T-helper 2 cell treated with Interferon-gamma antibody and Interleukin-4, amounts not matched to agents 5 μg/mL and 100 μg/mL, for 36 hours (primary cell): Measurements from ENCODE around the gene ZMYM4.
A peak's percentile ranks its signal among the peaks of the same experiment; 100 is the strongest.
"Not testable (repeated sequence)": the region's sequence is repeated elsewhere in the genome, so short reads cannot be mapped to it uniquely, and the experiment has no call there.

Experiments used
- DNase-seq: peaks from one replicate; pipeline ENCODE4 v3.0.0; 2021; ENCODE audit warnings: low spot score
- H3K27ac Mint-ChIP-seq: one replicate; pipeline ENCODE4 v1.8.0; 2021; ENCODE audit warnings: mild to moderate bottlenecking, mixed read lengths
- H3K27me3 Mint-ChIP-seq: one replicate; pipeline ENCODE4 v1.8.0; 2021; ENCODE audit warnings: low read depth, mixed read lengths
- H3K36me3 Mint-ChIP-seq: one replicate; pipeline ENCODE4 v1.8.0; 2021; ENCODE audit warnings: low read depth, mixed read lengths
- H3K4me1 Mint-ChIP-seq: one replicate; pipeline ENCODE4 v1.8.0; 2021; ENCODE audit warnings: low read depth, mixed read lengths
- H3K4me3 Mint-ChIP-seq: one replicate; pipeline ENCODE4 v1.8.0; 2022; ENCODE audit warnings: mild to moderate bottlenecking, moderate library complexity, mixed read lengths
- H3K9me3 Mint-ChIP-seq: one replicate; pipeline ENCODE4 v1.8.0; 2021; ENCODE audit warnings: mixed read lengths

The ZMYM4 gene

DNA sequence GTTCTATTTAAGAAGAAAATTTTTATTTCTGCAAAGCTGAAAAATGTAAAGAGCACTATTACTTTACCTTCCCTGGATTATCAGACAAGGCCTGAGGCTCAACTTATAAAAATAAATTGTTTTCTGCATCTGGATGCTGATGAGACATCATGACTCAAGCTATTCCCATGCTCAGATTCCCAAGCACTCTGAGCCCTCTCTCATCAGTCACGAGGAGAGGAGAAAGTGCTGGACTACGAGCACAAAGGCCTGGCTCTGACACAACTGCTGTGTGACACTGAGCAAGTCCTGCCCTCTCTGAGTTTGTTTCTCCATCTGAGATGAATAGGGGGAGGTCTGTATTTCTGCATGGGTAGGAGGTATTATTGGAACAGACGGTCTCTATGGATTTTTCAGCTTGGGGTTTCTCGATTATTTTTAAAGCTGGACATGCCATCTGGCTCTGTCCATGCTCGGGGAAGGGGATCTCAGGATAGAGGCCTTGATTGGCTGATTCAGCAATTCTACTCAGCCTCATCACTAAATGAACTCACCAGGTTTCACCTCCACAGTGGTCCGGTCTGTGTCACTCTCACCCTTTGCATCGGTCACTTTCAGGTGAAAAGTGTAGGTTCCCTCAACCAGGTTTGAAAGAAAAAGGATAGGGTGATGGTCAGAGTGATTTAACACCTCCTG is 181.0 kb downstream of the ZMYM4 start:
- Mint-ChIP-seq H3K4me3 (no peak overlapping the region), H3K27me3 (no peaks in the 10 kb centered on the region), H3K9me3 (no peaks in the 10 kb centered on the region), H3K4me1 (peaks cover 22% of the 10 kb centered on the region), H3K27ac (no peak overlapping the region), H3K36me3 (peaks cover 33% of the 10 kb centered on the region)
- no peak for DNase-seq

DNA sequence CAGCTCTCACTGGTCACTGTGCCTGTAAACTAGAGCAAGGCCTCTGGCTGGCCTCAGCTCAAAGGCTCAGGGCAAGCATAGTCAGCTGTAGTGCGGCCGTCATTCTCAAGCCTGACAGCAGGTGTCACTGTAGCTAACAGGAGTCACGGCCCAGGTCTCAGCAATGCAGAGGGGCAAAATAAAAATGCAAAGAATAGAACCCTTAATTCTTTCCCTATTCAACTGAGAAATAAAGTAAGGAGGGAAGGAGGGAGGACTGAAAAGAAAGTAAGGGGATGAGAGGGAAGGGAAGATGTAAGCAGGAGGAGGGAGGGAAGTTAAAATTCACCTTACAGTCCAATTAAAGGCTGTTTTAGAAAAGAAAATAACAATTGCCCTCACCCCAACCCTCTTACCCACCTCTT is 182.6 kb downstream of the ZMYM4 start:
- no peaks in the 10 kb centered on the region for H3K27me3 Mint-ChIP-seq
- no peak overlapping the region for H3K4me3 Mint-ChIP-seq
- H3K36me3 Mint-ChIP-seq = peaks cover 41% of the 10 kb centered on the region
- H3K9me3 Mint-ChIP-seq = no peaks in the 10 kb centered on the region
- H3K27ac Mint-ChIP-seq = peak overlapping the region; percentile 62
- peak; percentile 62 for DNase-seq
- H3K4me1 Mint-ChIP-seq = peaks cover 22% of the 10 kb centered on the region

DNA sequence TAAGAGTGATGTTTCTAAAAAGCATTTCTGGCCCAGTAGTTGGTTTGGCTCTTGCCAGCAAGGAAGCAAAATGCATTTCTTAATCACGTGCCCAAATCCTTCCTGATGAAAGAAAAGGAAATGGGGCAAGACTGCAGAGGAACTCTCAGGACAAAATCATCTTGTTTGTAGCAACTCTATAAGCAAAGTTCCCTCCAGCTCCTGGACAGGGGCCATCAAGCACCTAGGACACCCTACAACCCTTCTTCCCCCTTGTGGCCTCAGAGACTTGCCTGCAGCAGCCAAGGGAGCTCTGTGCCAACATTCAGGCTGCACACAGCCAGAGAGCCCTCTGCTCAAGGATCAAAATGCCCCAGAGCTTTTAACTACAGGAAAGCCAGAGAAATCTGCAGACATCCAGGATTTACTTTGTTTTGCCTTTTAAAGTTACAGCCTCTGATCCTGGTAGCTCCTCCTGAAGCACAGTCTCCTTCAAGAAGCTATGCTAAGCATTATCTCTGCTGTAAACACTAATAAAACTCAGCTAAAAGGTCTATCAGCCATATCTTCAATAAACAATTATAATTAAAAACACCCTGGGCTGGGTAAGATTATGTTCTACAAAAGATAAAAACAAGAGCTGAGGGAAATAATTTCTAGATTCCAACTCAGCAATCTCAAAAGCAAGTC is 183.7 kb downstream of the ZMYM4 start:
- Mint-ChIP-seq H3K27me3 (no peaks in the 10 kb centered on the region), H3K9me3 (no peaks in the 10 kb centered on the region), H3K36me3 (peaks cover 45% of the 10 kb centered on the region), H3K4me3 (no peak overlapping the region), H3K27ac (peak overlapping the region; percentile 23), H3K4me1 (peaks cover 21% of the 10 kb centered on the region)
- DNase-seq = no peak

DNA sequence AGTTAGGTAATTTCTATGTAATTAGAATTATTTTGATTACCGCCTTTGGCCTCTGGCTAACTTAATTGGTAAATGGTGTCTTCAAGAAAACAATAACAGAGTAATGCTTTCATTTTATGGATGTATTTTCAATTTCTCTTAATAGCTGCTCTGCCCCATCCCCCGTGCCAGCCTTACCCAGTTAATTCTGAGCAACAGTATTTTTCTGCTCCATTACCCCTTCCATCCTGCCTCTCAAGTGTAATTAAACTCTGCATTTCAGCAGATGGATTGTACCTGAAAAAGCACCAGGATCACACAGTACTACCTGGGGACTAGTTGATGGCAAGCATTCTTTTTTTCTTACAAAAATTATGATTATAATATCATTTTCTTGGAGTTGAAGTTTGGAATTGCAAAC is 184.5 kb downstream of the ZMYM4 start:
- H3K4me1 Mint-ChIP-seq = peaks cover 16% of the 10 kb centered on the region
- no peak for DNase-seq
- H3K4me3 Mint-ChIP-seq = no peak overlapping the region
- peak overlapping the region; percentile 13 for H3K27ac Mint-ChIP-seq
- no peaks in the 10 kb centered on the region for H3K9me3 Mint-ChIP-seq
- H3K27me3 Mint-ChIP-seq = no peaks in the 10 kb centered on the region
- H3K36me3 Mint-ChIP-seq = peaks cover 44% of the 10 kb centered on the region

DNA sequence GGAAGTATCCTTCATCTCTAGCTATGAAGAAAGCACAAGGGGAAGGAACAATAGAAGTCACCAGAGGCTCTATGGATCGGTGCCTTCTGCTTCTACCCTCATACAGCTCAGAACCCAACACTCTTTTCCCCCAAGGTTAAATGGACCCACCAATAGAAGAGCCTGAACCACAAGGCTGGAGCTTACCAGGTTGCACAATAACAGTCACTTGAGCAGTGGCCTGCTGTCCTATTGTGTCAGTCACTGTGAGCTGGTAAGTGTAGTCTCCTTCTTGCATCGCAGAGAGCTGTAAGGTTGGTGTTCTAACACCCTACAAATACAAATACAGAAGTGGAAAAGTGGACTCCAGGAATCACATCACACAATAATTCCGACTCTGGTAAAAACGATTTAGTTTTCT is 185.7 kb downstream of the ZMYM4 start:
- Mint-ChIP-seq H3K36me3 (peaks cover 46% of the 10 kb centered on the region), H3K4me1 (peaks cover 16% of the 10 kb centered on the region), H3K4me3 (no peak overlapping the region), H3K9me3 (no peaks in the 10 kb centered on the region), H3K27ac (no peak overlapping the region), H3K27me3 (no peaks in the 10 kb centered on the region)
- DNase-seq = no peak

DNA sequence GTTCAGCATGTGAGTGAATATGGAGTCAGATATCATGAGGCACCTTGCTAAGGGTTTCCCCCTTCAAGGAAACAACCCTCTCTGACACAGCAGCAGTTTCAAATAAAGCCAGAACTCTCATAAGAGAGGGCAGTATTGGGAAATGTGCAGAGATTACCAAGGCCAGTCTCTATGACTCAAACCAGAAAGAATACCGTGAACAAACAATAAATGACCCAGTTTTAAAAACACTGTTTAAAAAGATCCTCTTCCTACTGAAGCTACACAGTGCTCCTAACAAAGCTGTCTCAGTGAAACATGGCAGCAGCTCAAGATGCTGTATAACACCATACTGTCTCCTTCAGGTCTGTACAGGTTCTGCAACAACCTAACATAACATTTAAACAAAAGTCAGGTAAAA is 186.1 kb downstream of the ZMYM4 start:
- H3K27me3 Mint-ChIP-seq = no peaks in the 10 kb centered on the region
- H3K4me3 Mint-ChIP-seq = no peak overlapping the region
- peaks cover 42% of the 10 kb centered on the region for H3K36me3 Mint-ChIP-seq
- H3K9me3 Mint-ChIP-seq = no peaks in the 10 kb centered on the region
- peaks cover 16% of the 10 kb centered on the region for H3K4me1 Mint-ChIP-seq
- no peak overlapping the region for H3K27ac Mint-ChIP-seq
- DNase-seq = no peak

DNA sequence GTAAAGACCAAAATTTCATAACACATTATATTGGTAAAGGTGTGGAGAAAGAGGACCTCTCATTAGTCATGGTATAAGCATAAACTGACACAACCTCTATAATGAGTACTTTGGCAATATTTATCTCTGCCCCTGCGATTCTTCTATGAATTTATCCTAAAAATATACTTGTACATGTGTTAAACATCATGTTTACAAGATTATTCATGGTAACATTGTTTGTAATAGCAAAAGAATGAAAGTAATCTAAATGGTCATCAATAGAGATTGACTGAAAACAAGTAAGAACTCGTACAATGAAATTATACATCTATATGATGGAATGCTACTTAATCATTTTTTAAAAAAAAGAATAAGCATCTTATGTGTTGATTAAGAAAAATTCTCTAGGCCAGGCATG is 192.3 kb downstream of the ZMYM4 start:
- Mint-ChIP-seq H3K27ac (no peak overlapping the region), H3K27me3 (no peaks in the 10 kb centered on the region), H3K36me3 (peaks cover 62% of the 10 kb centered on the region), H3K4me3 (no peak overlapping the region), H3K9me3 (peaks cover 16% of the 10 kb centered on the region), H3K4me1 (peaks cover 8% of the 10 kb centered on the region)
- DNase-seq = no peak

DNA sequence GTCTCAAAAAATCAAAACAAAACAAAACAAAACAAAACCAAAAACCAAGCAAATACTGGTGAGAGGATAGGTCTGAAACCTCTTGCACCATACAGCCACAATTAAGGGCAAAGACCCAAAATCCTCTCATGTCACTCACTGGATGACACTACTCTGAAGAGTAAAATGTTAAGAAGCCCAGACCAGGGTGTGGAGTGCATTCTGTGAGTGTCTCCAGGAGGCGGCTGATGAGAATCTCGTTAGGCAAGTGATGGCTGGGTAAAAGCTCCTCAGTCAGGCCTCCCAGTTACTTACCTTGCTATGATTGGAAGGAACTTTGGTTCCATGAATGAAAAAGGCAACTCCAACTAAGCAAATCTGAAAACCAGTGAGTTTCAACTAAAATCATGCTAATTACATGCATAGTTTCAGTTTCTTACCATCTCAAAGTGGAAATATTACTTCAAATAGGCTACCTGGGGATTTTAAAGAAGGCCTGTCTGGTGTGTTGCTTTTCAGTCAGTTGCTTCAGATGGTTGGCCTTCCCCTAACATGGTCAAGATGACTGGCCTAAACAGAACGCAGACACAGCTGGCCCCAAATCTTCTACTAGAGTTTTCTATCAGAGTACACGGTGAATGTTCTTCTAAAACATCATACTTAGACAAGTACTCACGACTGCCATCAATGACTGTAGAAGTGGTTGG is 193.6 kb downstream of the ZMYM4 start:
- peak overlapping the region; percentile 8 for H3K27ac Mint-ChIP-seq
- peaks cover 8% of the 10 kb centered on the region for H3K4me1 Mint-ChIP-seq
- DNase-seq = no peak
- no peaks in the 10 kb centered on the region for H3K27me3 Mint-ChIP-seq
- peaks cover 62% of the 10 kb centered on the region for H3K36me3 Mint-ChIP-seq
- no peak overlapping the region for H3K4me3 Mint-ChIP-seq
- H3K9me3 Mint-ChIP-seq = peaks cover 19% of the 10 kb centered on the region

DNA sequence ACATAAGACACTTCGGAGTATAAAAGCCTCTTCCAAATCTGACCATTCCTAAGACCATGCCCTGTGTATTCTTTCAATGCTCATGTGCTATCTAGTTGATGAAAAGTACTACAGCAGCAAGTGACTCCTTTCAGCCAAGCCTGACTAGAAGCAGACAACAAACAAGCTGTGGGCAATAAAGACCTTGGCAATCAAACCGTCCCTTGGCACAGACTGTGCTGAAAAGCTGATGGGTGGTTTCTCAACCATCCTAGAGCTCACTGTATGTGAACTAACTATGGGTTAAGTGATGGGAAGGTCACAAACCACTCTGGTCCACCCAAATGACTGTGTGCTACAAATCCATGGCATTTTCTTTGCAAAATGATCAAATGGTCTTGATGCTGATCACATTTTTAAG is 194.7 kb downstream of the ZMYM4 start:
- Mint-ChIP-seq H3K27me3 (no peaks in the 10 kb centered on the region), H3K27ac (no peak overlapping the region), H3K36me3 (peaks cover 63% of the 10 kb centered on the region)

DNA sequence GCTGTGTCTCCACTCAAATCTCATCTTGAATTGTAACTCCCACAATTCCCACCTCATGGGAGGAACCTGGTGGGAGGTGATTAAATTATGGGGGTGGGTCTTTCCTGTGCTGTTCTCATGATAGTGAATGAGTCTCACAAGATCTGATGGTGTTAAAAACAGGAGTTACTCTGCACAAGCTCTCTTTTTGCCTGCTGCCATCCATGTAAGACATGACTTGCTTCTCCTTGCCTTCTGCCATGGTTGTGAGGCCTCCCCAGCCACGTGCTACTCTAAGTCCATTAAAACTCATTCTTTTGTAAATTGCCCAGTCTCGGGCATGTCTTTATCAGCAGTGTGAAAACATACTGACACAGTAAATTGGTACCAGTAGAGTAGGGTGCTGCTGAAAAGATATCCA is 195.2 kb downstream of the ZMYM4 start:
- not testable (repeated sequence) for H3K27ac Mint-ChIP-seq

More for the DNA sequence above, 194.7 kb downstream of the ZMYM4 start:
- Mint-ChIP-seq H3K4me1 (peaks cover 12% of the 10 kb centered on the region), H3K9me3 (peaks cover 19% of the 10 kb centered on the region), H3K4me3 (no peak overlapping the region)
- DNase-seq = no peak

DNA sequence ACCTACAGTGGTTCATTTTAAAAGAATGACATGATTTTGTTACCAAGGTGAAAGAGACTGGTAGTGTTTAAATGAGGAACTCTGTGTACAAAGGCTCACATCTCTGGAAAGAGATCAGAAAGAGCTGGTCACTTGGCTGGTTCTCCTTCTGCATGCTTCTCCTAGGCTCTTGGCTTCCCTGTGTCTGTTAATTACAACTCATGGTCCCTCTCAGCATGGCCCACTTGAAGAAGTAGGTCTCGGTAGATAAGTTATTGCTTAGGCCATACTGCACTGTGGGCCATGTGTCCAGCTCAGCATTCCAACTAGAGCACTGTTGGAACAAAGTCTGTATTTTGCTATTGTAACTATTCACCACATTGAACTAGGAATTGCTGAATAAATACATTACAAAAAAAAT is 197.6 kb downstream of the ZMYM4 start:
- DNase-seq = no peak
- Mint-ChIP-seq H3K36me3 (peaks cover 71% of the 10 kb centered on the region), H3K27ac (no peak overlapping the region), H3K4me1 (peaks cover 21% of the 10 kb centered on the region), H3K27me3 (no peaks in the 10 kb centered on the region), H3K4me3 (no peak overlapping the region), H3K9me3 (peaks cover 19% of the 10 kb centered on the region)

More for the DNA sequence above, 195.2 kb downstream of the ZMYM4 start:
- H3K4me1 Mint-ChIP-seq = peaks cover 16% of the 10 kb centered on the region
- not testable (repeated sequence) for DNase-seq, H3K4me3 Mint-ChIP-seq, H3K27me3 Mint-ChIP-seq
- H3K36me3 Mint-ChIP-seq = peaks cover 68% of the 10 kb centered on the region
- peaks cover 19% of the 10 kb centered on the region for H3K9me3 Mint-ChIP-seq

DNA sequence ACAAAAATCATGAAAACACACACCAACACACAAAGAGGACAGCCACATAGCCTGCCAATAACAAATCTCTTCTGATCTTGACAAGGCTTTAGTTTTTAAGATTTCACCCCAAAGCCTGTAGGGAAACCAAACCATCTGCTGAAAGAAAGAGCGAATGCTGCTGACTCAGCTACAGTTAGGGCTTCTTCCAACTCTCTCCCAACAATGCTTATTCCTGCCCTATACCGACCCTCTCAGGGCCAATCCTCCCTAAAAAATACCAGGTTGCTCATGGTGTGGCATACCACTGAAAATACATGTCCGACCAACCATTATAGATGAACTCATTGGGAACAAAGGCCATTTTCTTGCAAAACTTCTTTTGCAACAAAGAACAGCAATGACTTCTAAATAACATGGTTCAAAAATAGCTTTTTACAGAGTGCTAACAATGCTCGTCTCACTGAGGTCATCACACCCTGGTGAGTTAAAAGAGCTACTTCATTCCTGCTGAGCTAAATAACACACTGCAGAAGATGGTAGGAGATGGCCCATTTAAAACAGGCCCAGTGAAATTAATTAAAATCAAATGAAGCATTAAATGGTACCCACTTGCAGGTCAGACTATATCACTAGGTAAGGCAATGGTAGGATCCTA is 202.6 kb downstream of the ZMYM4 start:
- Mint-ChIP-seq H3K27me3 (no peaks in the 10 kb centered on the region), H3K4me1 (peaks cover 17% of the 10 kb centered on the region), H3K4me3 (no peak overlapping the region), H3K9me3 (peaks cover under 1% of the 10 kb centered on the region), H3K36me3 (peaks cover 55% of the 10 kb centered on the region), H3K27ac (no peak overlapping the region)
- no peak for DNase-seq
